HL-60 (cell line): Measurements from ENCODE around the gene MLLT11.

Experiments
- DNase-seq, 2 experiments: peaks; one replicate each; pipeline ENCODE4 v3.0.0-alpha.2; 2010 to 2020; ENCODE audit warnings: low read depth in 1 of 2, low spot score in 1 of 2
- H3K27ac ChIP-seq: fragments of 250-450 bp; sonication (Bioruptor Pico); replicated peaks from 2 replicates; pipeline ENCODE4 v1.5.1; 2020; ENCODE audit warnings: mild to moderate bottlenecking, moderate library complexity
- H3K27me3 ChIP-seq: fragments of 250-450 bp; sonication (Bioruptor Pico); 2 replicates; pipeline ENCODE4 v1.5.1; 2021; ENCODE audit warnings: mild to moderate bottlenecking, moderate library complexity; ENCODE audit not compliant: insufficient read depth, poor library complexity, severe bottlenecking
- H3K4me3 ChIP-seq: replicated peaks from 2 replicates; pipeline ENCODE4 v1.5.1; 2011; ENCODE audit warnings: mild to moderate bottlenecking, control low read depth, low read length; ENCODE audit not compliant: insufficient read depth
- GABPA ChIP-seq: IDR thresholded peaks from 2 replicates; pipeline ENCODE4 v1.6.1; 2012; ENCODE audit warnings: low read depth
- POLR2AphosphoS5 ChIP-seq: IDR thresholded peaks from 2 replicates; pipeline ENCODE4 v1.6.1; 2012; ENCODE audit warnings: low read depth
- REST ChIP-seq: IDR thresholded peaks from 2 replicates; pipeline ENCODE4 v1.6.1; 2012; ENCODE audit warnings: low read depth; ENCODE audit not compliant: insufficient replicate concordance
- SPI1 ChIP-seq: IDR thresholded peaks from 2 replicates; pipeline ENCODE4 v1.6.1; 2012; ENCODE audit warnings: low read depth, mild to moderate bottlenecking, borderline replicate concordance
- TF ChIP-seq, protein P1 (sequence below): IDR thresholded peaks from one replicate; pipeline ENCODE4 v1.5.1; 2011; ENCODE audit warnings: low read length, control low read depth, inconsistent platforms; ENCODE audit not compliant: insufficient read depth

The MLLT11 gene

DNA sequence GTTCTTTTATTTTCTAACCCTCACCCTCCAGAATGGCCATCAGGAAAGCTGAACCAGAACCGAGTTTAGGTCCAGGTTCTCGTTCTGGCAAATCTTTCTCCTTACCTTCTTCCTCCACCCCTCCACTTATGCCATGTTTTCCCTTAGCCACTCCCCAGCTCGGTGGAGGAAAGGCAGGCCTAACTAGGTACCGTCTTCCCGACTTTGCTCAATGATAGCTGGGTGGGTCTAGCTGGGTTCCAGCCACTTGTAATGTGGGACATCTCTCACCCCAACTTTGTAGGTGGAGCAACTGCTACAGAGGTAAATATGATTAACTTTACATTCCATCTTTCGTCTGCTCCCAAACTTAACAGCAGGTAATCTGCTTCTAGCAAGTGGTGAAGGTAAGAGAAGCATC, 23.2 kb upstream of the MLLT11 start:
- no peak for DNase-seq
- TF ChIP-seq GABPA (no peak), REST (no peak), SPI1 (no peak), POLR2AphosphoS5 (no peak)
- TF ChIP-seq, protein P1, sequence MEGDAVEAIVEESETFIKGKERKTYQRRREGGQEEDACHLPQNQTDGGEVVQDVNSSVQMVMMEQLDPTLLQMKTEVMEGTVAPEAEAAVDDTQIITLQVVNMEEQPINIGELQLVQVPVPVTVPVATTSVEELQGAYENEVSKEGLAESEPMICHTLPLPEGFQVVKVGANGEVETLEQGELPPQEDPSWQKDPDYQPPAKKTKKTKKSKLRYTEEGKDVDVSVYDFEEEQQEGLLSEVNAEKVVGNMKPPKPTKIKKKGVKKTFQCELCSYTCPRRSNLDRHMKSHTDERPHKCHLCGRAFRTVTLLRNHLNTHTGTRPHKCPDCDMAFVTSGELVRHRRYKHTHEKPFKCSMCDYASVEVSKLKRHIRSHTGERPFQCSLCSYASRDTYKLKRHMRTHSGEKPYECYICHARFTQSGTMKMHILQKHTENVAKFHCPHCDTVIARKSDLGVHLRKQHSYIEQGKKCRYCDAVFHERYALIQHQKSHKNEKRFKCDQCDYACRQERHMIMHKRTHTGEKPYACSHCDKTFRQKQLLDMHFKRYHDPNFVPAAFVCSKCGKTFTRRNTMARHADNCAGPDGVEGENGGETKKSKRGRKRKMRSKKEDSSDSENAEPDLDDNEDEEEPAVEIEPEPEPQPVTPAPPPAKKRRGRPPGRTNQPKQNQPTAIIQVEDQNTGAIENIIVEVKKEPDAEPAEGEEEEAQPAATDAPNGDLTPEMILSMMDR: no peak
- Histone ChIP-seq H3K27me3 (no peaks in the 10 kb centered on the region), H3K27ac (no peak overlapping the region), H3K4me3 (no peak overlapping the region)

- no peak for DNase-seq
- no peaks in the 10 kb centered on the region for H3K27me3 ChIP-seq
- H3K4me3 ChIP-seq: no peak overlapping the region
- H3K27ac ChIP-seq: no peak overlapping the region
- no peak for TF ChIP-seq SPI1
- no peak for TF ChIP-seq GABPA
- no peak for TF ChIP-seq POLR2AphosphoS5
- no peak for TF ChIP-seq REST
- TF ChIP-seq, protein P1: no peak
These were observed 20.7 kb upstream of the MLLT11 start for GRCh38 chr1:151039521-151039920.

- Histone ChIP-seq H3K27me3 (peaks cover 6% of the 10 kb centered on the region), H3K4me3 (no peak overlapping the region), H3K27ac (no peak overlapping the region)
- DNase-seq: no peak
- TF ChIP-seq POLR2AphosphoS5 (no peak), REST (no peak), SPI1 (no peak), GABPA (no peak)
- TF ChIP-seq, protein P1: no peak
These were observed 17.0 kb upstream of the MLLT11 start for GRCh38 chr1:151043163-151043562.
